CD4-positive, alpha-beta T cell treated with Interleukin-6 at 100 ng/mL for 8 hours (primary cell): ENCODE data around the gene FILIP1.
A peak's percentile ranks its signal among the peaks of the same experiment; 100 is the strongest.

Experiments
- DNase-seq: peaks from one replicate; pipeline ENCODE4 v3.0.0-alpha.2; 2020; ENCODE audit warnings: mixed read lengths, low spot score

FILIP1 gene

GRCh38 chr6:75493400-75494064 is at the start of gene FILIP1:
Gene FILIP1, minus strand, starts transcription at chr6:75493800. Its CDS starts 78,828 bp downstream, at chr6:75414972.
- no peak for DNase-seq

- DNase-seq, result no peak
Measured at GRCh38 chr6:75543311-75543710, 49.7 kb upstream of the FILIP1 start.

- DNase-seq, result no peak
Measured at GRCh38 chr6:75539136-75539535, 45.5 kb upstream of the FILIP1 start.

- DNase-seq, result no peak
Measured at GRCh38 chr6:75532521-75532920, 38.9 kb upstream of the FILIP1 start.

- no peak for DNase-seq
Measured at GRCh38 chr6:75531174-75531573, 37.6 kb upstream of the FILIP1 start.

- no peak for DNase-seq
Measured at GRCh38 chr6:75530696-75531095, 37.1 kb upstream of the FILIP1 start.

- DNase-seq, result no peak
Measured at GRCh38 chr6:75528423-75528822, 34.8 kb upstream of the FILIP1 start.

- DNase-seq, result peak; percentile 45
Measured at GRCh38 chr6:75526502-75527127, 33.0 kb upstream of the FILIP1 start.

GRCh38 chr6:75525682-75526081 is 32.1 kb upstream of the FILIP1 start:
- no peak for DNase-seq

- DNase-seq, result no peak
Measured at GRCh38 chr6:75524322-75524972, 30.8 kb upstream of the FILIP1 start.

GRCh38 chr6:75516757-75517156 is 23.2 kb upstream of the FILIP1 start:
- no peak for DNase-seq

- DNase-seq, result no peak
Measured at GRCh38 chr6:75512591-75512990, 19.0 kb upstream of the FILIP1 start.

GRCh38 chr6:75505424-75505823 is 11.8 kb upstream of the FILIP1 start:
- DNase-seq, result no peak

- DNase-seq, result no peak
Measured at GRCh38 chr6:75504465-75505222, 11.0 kb upstream of the FILIP1 start.

GRCh38 chr6:75503291-75503690 is 9.7 kb upstream of the FILIP1 start:
- DNase-seq, result no peak

GRCh38 chr6:75502884-75503283 is 9.3 kb upstream of the FILIP1 start:
- no peak for DNase-seq

GRCh38 chr6:75501756-75502155 is 8.2 kb upstream of the FILIP1 start:
- no peak for DNase-seq

- no peak for DNase-seq
Measured at GRCh38 chr6:75499640-75500039, 6.0 kb upstream of the FILIP1 start.

- no peak for DNase-seq
Measured at GRCh38 chr6:75498862-75499261, 5.3 kb upstream of the FILIP1 start.

GRCh38 chr6:75497994-75498393 is 4.4 kb upstream of the FILIP1 start:
- no peak for DNase-seq

GRCh38 chr6:75495011-75495410 is 1.4 kb upstream of the FILIP1 start:
- no peak for DNase-seq

- no peak for DNase-seq
Measured at GRCh38 chr6:75494290-75494689, 690 bp upstream of the FILIP1 start.
